Naive thymus-derived CD4-positive, alpha-beta T cell (primary cell): ENCODE results near the gene GPC6. TPM values are rescaled to one million over a fixed set of nuclear protein-coding genes. Genes with fewer than 3 reads are reported as not detected.

ENCODE experiments used
- ATAC-seq: fragments of 150-1000 bp; cut with Tn5 transposase; 2 replicates; pipeline ENCODE4 v1.10.0; 2021; ENCODE audit warnings: mild to moderate bottlenecking, moderate library complexity
- CTCF ChIA-PET: fragments of 350-600 bp; sonication (Branson Sonifier 250); formaldehyde crosslinking; loops from one replicate; lab custom pipeline; 2021; ENCODE audit warnings: antibody characterized with exemption; lab: Charles Lee
- POLR2A ChIA-PET: fragments of 350-600 bp; sonication (Branson Sonifier 250); formaldehyde crosslinking; loops from one replicate; lab custom pipeline; 2021; ENCODE audit warnings: antibody characterized with exemption, inconsistent platforms; lab: Charles Lee
- DNase-seq, 9 donors: peaks; one replicate each; pipeline versions ENCODE4 v3.0.0 to v3.0.0-alpha.2; 2020 to 2022; ENCODE audit warnings: mixed read lengths in 1 of 9
- H3K27ac ChIP-seq: one replicate; pipeline ENCODE4 v1.7.0; 2013; ENCODE audit warnings: mild to moderate bottlenecking, low read depth, low read length, moderate library complexity
- H3K27me3 ChIP-seq, 2 donors: one replicate each; pipeline ENCODE4 v1.7.0; 2013; ENCODE audit warnings: low read length in 2 of 2, mild to moderate bottlenecking in 2 of 2, moderate library complexity in 2 of 2; ENCODE audit not compliant: control insufficient read depth in 2 of 2, insufficient read depth in 2 of 2
- H3K36me3 ChIP-seq, 3 experiments: 1 replicate in 2 of 3; 2 replicates in 1 of 3; pipeline ENCODE4 v1.7.0; 2013; ENCODE audit warnings: low read length in 3 of 3, mild to moderate bottlenecking in 3 of 3, moderate library complexity in 1 of 3; ENCODE audit not compliant: insufficient read depth in 3 of 3, control insufficient read depth in 2 of 3
- H3K4me1 ChIP-seq, 2 donors: one replicate each; pipeline ENCODE4 v1.7.0; 2013; ENCODE audit warnings: low read length in 2 of 2, mild to moderate bottlenecking in 2 of 2, moderate library complexity in 1 of 2; ENCODE audit not compliant: control insufficient read depth in 2 of 2, insufficient read depth in 2 of 2
- H3K4me3 ChIP-seq: 2 replicates; pipeline ENCODE4 v1.7.0; 2013; ENCODE audit warnings: mild to moderate bottlenecking, low read length
- H3K9me3 ChIP-seq, 3 experiments: 1 replicate in 2 of 3; 2 replicates in 1 of 3; pipeline ENCODE4 v1.7.0; 2013; ENCODE audit warnings: low read length in 3 of 3; ENCODE audit not compliant: control insufficient read depth in 2 of 3
- H3K27ac Mint-ChIP-seq, 9 donors: one replicate each; pipeline ENCODE4 v1.8.0; 2020 to 2022; ENCODE audit warnings: mixed read lengths in 9 of 9, mild to moderate bottlenecking in 8 of 9, moderate library complexity in 5 of 9, inconsistent platforms in 2 of 9
- H3K27me3 Mint-ChIP-seq, 5 donors: one replicate each; pipeline ENCODE4 v1.8.0; 2021 to 2022; ENCODE audit warnings: mixed read lengths in 5 of 5, mild to moderate bottlenecking in 1 of 5
- H3K36me3 Mint-ChIP-seq, 5 donors: one replicate each; pipeline ENCODE4 v1.8.0; 2020 to 2022; ENCODE audit warnings: mixed read lengths in 5 of 5, mild to moderate bottlenecking in 3 of 5, inconsistent platforms in 1 of 5
- H3K4me1 Mint-ChIP-seq, 7 donors: one replicate each; pipeline ENCODE4 v1.8.0; 2020 to 2022; ENCODE audit warnings: mixed read lengths in 7 of 7, mild to moderate bottlenecking in 3 of 7, inconsistent platforms in 1 of 7
- H3K4me3 Mint-ChIP-seq, 10 donors: one replicate each; pipeline ENCODE4 v1.8.0; 2020 to 2022; ENCODE audit warnings: mild to moderate bottlenecking in 10 of 10, mixed read lengths in 10 of 10, moderate library complexity in 6 of 10, inconsistent platforms in 2 of 10
- H3K9me3 Mint-ChIP-seq, 11 donors: one replicate each; pipeline ENCODE4 v1.8.0; 2020 to 2022; ENCODE audit warnings: mixed read lengths in 11 of 11, mild to moderate bottlenecking in 4 of 11, inconsistent platforms in 1 of 11, moderate library complexity in 1 of 11
- intact Hi-C, 2 donors: fragments of 100-400 bp; cut with micrococcal nuclease; formaldehyde crosslinking; loops; one replicate each; pipeline ENCODE4 v1.15.1; 2023
- polyA plus RNA-seq, 2 donors: library from polyadenylated mRNA; unstranded; fragments of 300-500 nt; fragmentation: Illumina TruSeq; gene quantifications; one replicate each; pipeline ENCODE4 v1.2.3, GENCODE V29; 2021
- total RNA-seq, 6 experiments: library from RNA in 5 of 6; stranded (reverse) in 5 of 6; gene quantifications; 1 replicate in 5 of 6; 2 replicates in 1 of 6; pipeline ENCODE4 v1.2.3 and lab custom pipeline; 2021 to 2026

Gene GPC6
- total and polyA plus RNA-seq, 7 experiments from 2014 or later = not detected

DNA sequence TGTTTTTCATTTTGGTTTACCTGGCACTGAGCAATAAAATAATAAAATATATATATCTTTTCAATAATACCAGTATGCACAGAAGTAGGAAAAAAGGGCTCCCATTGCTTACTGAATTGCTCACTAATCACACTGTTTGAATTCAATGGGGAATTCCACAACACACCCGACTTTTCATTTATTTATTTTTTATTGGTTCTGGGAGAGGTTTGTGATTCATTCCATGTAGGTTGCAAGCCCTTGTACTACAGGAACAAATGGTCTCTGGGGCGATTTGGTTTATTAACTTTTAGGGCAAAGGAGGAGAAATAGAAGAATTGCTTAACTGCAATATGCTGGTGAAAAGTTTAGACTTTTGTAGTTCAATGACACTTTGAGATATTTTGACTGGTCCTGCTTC is 1045.4 kb downstream of the GPC6 start:
- no peaks in the 10 kb centered on the region for H3K27me3 ChIP-seq
- H3K4me3 ChIP-seq = no peak overlapping the region
- intact Hi-C loops = loop anchor here in 1 of 2 donors (5.0 kb wide), 1 partner anchor 90 kb away; no protein-coding TSS in a partner anchor
- Mint-ChIP-seq H3K27me3 (no peaks in the 10 kb centered on the region), H3K4me1 (peaks cover 0 to 7% (median 0%) of the 10 kb centered on the region in 7 donors), H3K9me3 (peaks cover 0 to 5% (median 2%) of the 10 kb centered on the region in 11 donors), H3K4me3 (no peak overlapping the region), H3K36me3 (no peaks in the 10 kb centered on the region), H3K27ac (no peak overlapping the region)
- ChIA-PET POLR2A (no interaction called here), CTCF (no interaction called here)
- ATAC-seq (no peak), DNase-seq (no peak)
- no peaks in the 10 kb centered on the region for H3K4me1 ChIP-seq
- H3K36me3 ChIP-seq = no peaks in the 10 kb centered on the region
- H3K9me3 ChIP-seq = no peaks in the 10 kb centered on the region
- no peak overlapping the region for H3K27ac ChIP-seq

DNA sequence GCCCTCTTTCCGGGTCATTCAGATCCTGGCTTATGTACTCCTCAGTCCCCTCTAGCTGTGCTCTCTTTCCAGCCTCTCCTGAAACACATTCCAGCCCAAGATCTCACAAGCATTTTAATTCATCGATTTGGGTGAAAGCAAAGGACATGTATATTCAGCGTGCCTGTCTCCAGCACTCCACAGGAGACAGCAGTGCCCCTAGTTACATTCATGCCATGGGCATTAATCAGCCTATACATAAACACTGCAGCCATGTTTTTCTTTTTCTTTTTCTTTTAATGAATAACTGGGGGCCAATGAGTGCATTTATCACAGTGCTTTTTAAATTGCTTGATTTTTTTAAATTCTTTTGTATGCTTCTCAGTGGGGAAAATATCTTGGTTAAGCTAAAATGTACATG is 1053.7 kb downstream of the GPC6 start:
- POLR2A ChIA-PET = no interaction called here
- no peaks in the 10 kb centered on the region for H3K4me1 Mint-ChIP-seq
- no peak overlapping the region for H3K4me3 Mint-ChIP-seq

DNA sequence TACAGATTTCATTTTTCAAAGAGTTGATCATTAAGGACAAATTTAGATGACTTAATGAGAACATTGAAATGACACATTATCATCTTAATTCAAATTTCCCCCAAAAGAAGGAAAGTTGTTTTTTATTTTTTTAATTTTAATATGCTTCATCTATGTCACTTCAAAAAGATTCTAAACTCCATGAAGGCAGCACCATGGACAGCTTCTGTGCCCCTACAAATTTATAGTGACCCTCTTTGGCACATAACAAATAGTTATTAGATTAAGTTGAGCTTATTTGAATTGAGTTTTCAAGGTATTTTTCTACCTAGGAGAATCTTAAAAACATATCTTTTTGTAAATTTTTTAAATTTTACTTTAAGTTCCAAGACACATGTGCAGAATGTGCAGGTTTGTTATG is 1054.2 kb downstream of the GPC6 start:
- Mint-ChIP-seq H3K4me1 (no peaks in the 10 kb centered on the region), H3K27me3 (peaks cover 0 to 20% (median 17%) of the 10 kb centered on the region in 5 donors), H3K36me3 (peaks cover 0 to 13% (median 5%) of the 10 kb centered on the region in 5 donors), H3K4me3 (no peak overlapping the region), H3K27ac (no peak overlapping the region), H3K9me3 (peaks cover 0 to 28% (median 6%) of the 10 kb centered on the region in 11 donors)
- POLR2A ChIA-PET = no interaction called here
- peaks cover 0 to 3% of the 10 kb centered on the region in 2 donors for H3K27me3 ChIP-seq
- H3K4me3 ChIP-seq = no peak overlapping the region
- no peaks in the 10 kb centered on the region for H3K9me3 ChIP-seq
- DNase-seq = no peak
- intact Hi-C loops = no loop called here
- H3K36me3 ChIP-seq = no peaks in the 10 kb centered on the region
- H3K27ac ChIP-seq = no peak overlapping the region
- H3K4me1 ChIP-seq = no peaks in the 10 kb centered on the region
- CTCF ChIA-PET = no interaction called here
- ATAC-seq = no peak

More for the DNA sequence above, 1053.7 kb downstream of the GPC6 start:
- H3K4me1 ChIP-seq = no peaks in the 10 kb centered on the region
- no peak for DNase-seq
- no peak overlapping the region for H3K27ac ChIP-seq
- H3K9me3 ChIP-seq = no peaks in the 10 kb centered on the region
- Mint-ChIP-seq H3K9me3 (peaks cover 0 to 28% (median 6%) of the 10 kb centered on the region in 11 donors), H3K36me3 (peaks cover 0 to 13% (median 5%) of the 10 kb centered on the region in 5 donors), H3K27me3 (peaks cover 0 to 20% (median 17%) of the 10 kb centered on the region in 5 donors), H3K27ac (no peak overlapping the region)
- H3K27me3 ChIP-seq = peaks cover 0 to 3% of the 10 kb centered on the region in 2 donors
- intact Hi-C loops = no loop called here
- CTCF ChIA-PET = no interaction called here
- no peak for ATAC-seq
- H3K36me3 ChIP-seq = no peaks in the 10 kb centered on the region
- H3K4me3 ChIP-seq = no peak overlapping the region

DNA sequence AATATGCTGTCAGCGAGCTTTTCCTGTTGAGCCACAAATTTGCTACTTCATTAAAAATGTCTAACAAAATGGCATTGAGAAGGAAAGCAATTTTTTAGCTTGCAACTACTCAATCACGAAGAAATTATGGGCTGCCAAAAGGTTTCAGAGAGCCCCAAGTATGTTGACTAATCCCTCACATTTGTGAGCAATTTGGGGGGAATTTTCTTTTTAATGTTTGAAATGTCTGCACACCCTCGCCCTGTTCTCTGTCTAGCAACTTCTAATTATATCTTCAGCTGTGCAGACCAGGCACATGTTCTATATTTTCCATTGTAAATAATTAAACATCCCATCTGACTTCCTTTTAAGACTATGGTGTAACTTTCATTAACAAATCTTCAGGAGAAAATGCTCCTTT is 1060.0 kb downstream of the GPC6 start:
- H3K27me3 ChIP-seq = peaks cover 0 to 2% of the 10 kb centered on the region in 2 donors
- H3K9me3 Mint-ChIP-seq = peaks cover 0 to 4% (median 0%) of the 10 kb centered on the region in 11 donors
- no peaks in the 10 kb centered on the region for H3K36me3 Mint-ChIP-seq
- H3K4me1 Mint-ChIP-seq = no peaks in the 10 kb centered on the region
- no peak overlapping the region for H3K4me3 ChIP-seq
- no peak overlapping the region for H3K27ac ChIP-seq
- ChIA-PET CTCF (no interaction called here), POLR2A (no interaction called here)
- H3K4me3 Mint-ChIP-seq = no peak overlapping the region
- H3K9me3 ChIP-seq = no peaks in the 10 kb centered on the region
- H3K27me3 Mint-ChIP-seq = peaks cover 0 to 10% (median 4%) of the 10 kb centered on the region in 5 donors
- H3K4me1 ChIP-seq = no peaks in the 10 kb centered on the region
- no peaks in the 10 kb centered on the region for H3K36me3 ChIP-seq
- intact Hi-C loops = no loop called here
- DNase-seq = no peak
- H3K27ac Mint-ChIP-seq = no peak overlapping the region
- ATAC-seq = no peak

DNA sequence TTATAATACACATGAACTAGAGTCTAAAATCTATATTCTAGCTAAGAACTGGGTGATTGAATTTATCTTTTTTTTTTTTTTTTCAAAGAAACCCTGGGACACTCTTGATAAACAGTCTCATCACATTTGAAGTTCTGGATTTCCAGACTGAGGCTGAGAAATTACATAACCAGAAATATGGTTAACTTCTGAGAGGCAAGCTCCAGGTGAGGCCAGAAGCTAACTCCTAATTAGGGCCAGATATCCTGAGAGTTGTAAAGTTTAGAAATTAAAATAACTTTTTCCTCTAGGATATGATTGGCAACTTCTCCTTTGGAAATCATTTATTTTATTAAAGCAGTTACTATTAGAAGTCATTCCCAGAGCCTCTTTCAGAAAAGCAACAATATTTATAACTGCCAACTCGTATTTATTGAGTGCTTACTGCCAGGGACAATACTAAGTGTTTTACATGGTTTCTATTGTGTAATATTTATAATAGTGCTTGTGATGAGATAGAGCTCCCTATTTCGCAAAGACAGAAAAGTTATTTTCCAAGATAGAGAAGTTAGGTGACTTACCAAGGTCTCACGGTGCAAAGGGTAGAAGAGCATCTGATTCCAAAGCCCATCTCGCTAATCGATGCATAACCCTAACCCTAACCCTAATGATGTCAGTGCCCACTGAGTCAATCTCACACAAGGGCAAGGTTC is 1065.2 kb downstream of the GPC6 start:
- H3K36me3 Mint-ChIP-seq = no peaks in the 10 kb centered on the region
- no peak overlapping the region for H3K4me3 Mint-ChIP-seq
- H3K4me3 ChIP-seq = no peak overlapping the region
- no peaks in the 10 kb centered on the region for H3K36me3 ChIP-seq
- H3K9me3 ChIP-seq = no peaks in the 10 kb centered on the region
- intact Hi-C loops = no loop called here
- no peak overlapping the region for H3K27ac Mint-ChIP-seq
- ATAC-seq (no peak), DNase-seq (no peak)
- POLR2A ChIA-PET = no interaction called here
- peaks cover 0 to 18% (median 0%) of the 10 kb centered on the region in 5 donors for H3K27me3 Mint-ChIP-seq
- peaks cover 0 to 2% (median 0%) of the 10 kb centered on the region in 11 donors for H3K9me3 Mint-ChIP-seq
- CTCF ChIA-PET = no interaction called here
- no peaks in the 10 kb centered on the region for H3K4me1 ChIP-seq
- H3K4me1 Mint-ChIP-seq = peaks cover 0 to 14% (median 6%) of the 10 kb centered on the region in 7 donors
- no peaks in the 10 kb centered on the region for H3K27me3 ChIP-seq
- H3K27ac ChIP-seq = no peak overlapping the region

DNA sequence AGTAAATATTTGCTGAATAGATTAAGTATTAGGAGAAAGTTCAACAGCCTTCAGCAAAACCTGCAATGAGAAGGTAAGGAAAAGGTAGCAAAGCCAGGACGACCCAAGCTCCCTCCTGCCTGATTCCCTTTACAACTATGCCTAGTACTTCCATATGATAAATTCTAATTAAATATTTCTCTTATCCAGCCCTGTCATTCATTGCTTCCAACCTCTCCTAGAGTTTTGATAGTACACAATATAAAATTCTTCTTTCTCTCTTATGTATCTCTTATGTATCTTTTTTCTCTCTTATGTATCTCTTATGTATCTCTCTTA is 1065.7 kb downstream of the GPC6 start:
- CTCF ChIA-PET = no interaction called here
- H3K4me3 Mint-ChIP-seq = no peak overlapping the region
- intact Hi-C loops = no loop called here
- no peaks in the 10 kb centered on the region for H3K27me3 ChIP-seq
- no peaks in the 10 kb centered on the region for H3K4me1 ChIP-seq
- H3K4me3 ChIP-seq = no peak overlapping the region
- POLR2A ChIA-PET = no interaction called here
- peaks cover 0 to 16% (median 0%) of the 10 kb centered on the region in 5 donors for H3K27me3 Mint-ChIP-seq
- no peak overlapping the region for H3K27ac ChIP-seq
- H3K36me3 Mint-ChIP-seq = no peaks in the 10 kb centered on the region
- peaks cover 0 to 2% (median 0%) of the 10 kb centered on the region in 11 donors for H3K9me3 Mint-ChIP-seq
- H3K36me3 ChIP-seq = no peaks in the 10 kb centered on the region
- DNase-seq (no peak), ATAC-seq (no peak)
- no peak overlapping the region for H3K27ac Mint-ChIP-seq
- H3K4me1 Mint-ChIP-seq = peaks cover 0 to 14% (median 6%) of the 10 kb centered on the region in 7 donors
- H3K9me3 ChIP-seq = no peaks in the 10 kb centered on the region

DNA sequence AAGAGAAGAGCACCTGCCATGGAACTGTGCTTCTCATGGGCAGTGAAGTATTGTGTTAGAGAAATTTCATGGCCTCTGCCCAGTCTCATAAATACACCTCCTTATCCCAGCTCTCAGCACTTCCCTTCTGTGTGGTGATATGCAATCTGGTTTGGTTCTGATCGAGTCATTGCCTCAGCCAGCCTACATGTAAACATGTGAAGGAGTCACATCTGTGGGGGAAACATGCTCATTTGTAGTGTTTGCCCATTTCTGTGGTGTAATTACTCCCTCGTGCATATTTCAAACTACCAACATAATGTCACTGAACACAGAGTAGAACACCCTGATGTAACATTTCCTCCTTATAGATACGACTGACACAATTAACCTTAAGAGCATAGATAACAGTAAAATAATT is 1069.9 kb downstream of the GPC6 start:
- DNase-seq (no peak), ATAC-seq (no peak)
- H3K36me3 Mint-ChIP-seq = no peaks in the 10 kb centered on the region
- H3K4me3 ChIP-seq = no peak overlapping the region
- CTCF ChIA-PET = no interaction called here
- H3K27ac ChIP-seq = no peak overlapping the region
- H3K4me1 ChIP-seq = no peaks in the 10 kb centered on the region
- H3K27ac Mint-ChIP-seq = no peak overlapping the region
- peaks cover 0 to 19% (median 6%) of the 10 kb centered on the region in 7 donors for H3K4me1 Mint-ChIP-seq
- intact Hi-C loops = no loop called here
- no peaks in the 10 kb centered on the region for H3K9me3 Mint-ChIP-seq
- H3K9me3 ChIP-seq = no peaks in the 10 kb centered on the region
- peaks cover 0 to 10% (median 0%) of the 10 kb centered on the region in 5 donors for H3K27me3 Mint-ChIP-seq
- no peaks in the 10 kb centered on the region for H3K36me3 ChIP-seq
- H3K4me3 Mint-ChIP-seq = no peak overlapping the region
- peaks cover 0 to 2% of the 10 kb centered on the region in 2 donors for H3K27me3 ChIP-seq
- POLR2A ChIA-PET = no interaction called here
